Measurements from ENCODE around the gene LSAMP. TPM values are rescaled to one million over a fixed set of nuclear protein-coding genes. Genes with fewer than 3 reads are reported as not detected.
"Not testable (repeated sequence)": the region's sequence is repeated elsewhere in the genome, so short reads cannot be mapped to it uniquely, and the experiment has no call there.

Gene LSAMP
- total and polyA plus RNA-seq, 2 donors (not counting 3 experiments of a cell fraction or from before 2014, with no cell fraction given): not detected

GRCh38 chr3:115792206-115792955 lies 652.9 kb downstream of the LSAMP start:
- CTCF ChIA-PET: interaction anchor here (1.0 kb wide), 1 partner anchor 8 kb away, joined by 3 read pairs; no protein-coding TSS in a partner anchor
- no peaks in the 10 kb centered on the region for H3K79me2 ChIP-seq (ENCODE audit: control insufficient read depth, insufficient read depth, low read length)
- no peak overlapping the region for H3K4me3 ChIP-seq (replicated peaks in 1 of 3; ENCODE audit: insufficient read depth in 1 of 3, low read depth in 1 of 3, low read length in 3 of 3)
- POLR2A ChIA-PET: no interaction called here
- H3K4me1 ChIP-seq (ENCODE audit: control insufficient read depth, extremely low read depth, insufficient read depth, low read length): peaks cover 7% of the 10 kb centered on the region
- no peak overlapping the region for H3K27ac ChIP-seq (ENCODE audit: insufficient read depth, low read depth, low read length)
- TF ChIP-seq EZH2 (IDR thresholded peaks at IDR 0.05; ENCODE audit: borderline replicate concordance, low read depth, low read length, severe bottlenecking): no peak
- no peak for TF ChIP-seq FOS (IDR thresholded peaks at IDR 0.05; ENCODE audit: borderline replicate concordance, insufficient read depth, low read length)
- TF ChIP-seq POLR2AphosphoS5 (IDR thresholded peaks at IDR 0.05; ENCODE audit: insufficient read depth, low read depth, low read length): no peak
- no peak for TF ChIP-seq GATA2 (IDR thresholded peaks at IDR 0.05; ENCODE audit: insufficient read depth, insufficient read length, low read depth, low read length)
- TF ChIP-seq JUN (IDR thresholded peaks at IDR 0.05; ENCODE audit: borderline replicate concordance, insufficient read depth, insufficient read length, low read depth): no peak
- no peak for TF ChIP-seq CTCF (IDR thresholded peaks at IDR 0.05; ENCODE audit: extremely low read depth in 1 of 2, insufficient read depth in 1 of 2, low read depth in 1 of 2, low read length in 2 of 2)
- TF ChIP-seq POLR2A (IDR thresholded peaks at IDR 0.05; ENCODE audit: low read depth, low read length): no peak
- no peak for TF ChIP-seq MAX (IDR thresholded peaks at IDR 0.05; ENCODE audit: insufficient read depth, insufficient read length)
- TF ChIP-seq MYC (IDR thresholded peaks at IDR 0.05; ENCODE audit: low read depth, low read length): no peak
- H3K27me3 ChIP-seq (ENCODE audit: control insufficient read depth in 2 of 2, insufficient read depth in 2 of 2, low read length in 2 of 2): no peaks in the 10 kb centered on the region
- no peak overlapping the region for H3K4me2 ChIP-seq (ENCODE audit: insufficient read depth, low read length)
- H3K9ac ChIP-seq (replicated peaks; ENCODE audit: extremely low read depth, insufficient read depth, low read length): no peak overlapping the region
- no peaks in the 10 kb centered on the region for H3K9me3 ChIP-seq (replicated peaks; ENCODE audit: control insufficient read depth, insufficient read depth, low read length)
- no peaks in the 10 kb centered on the region for H4K20me1 ChIP-seq (replicated peaks; ENCODE audit: control insufficient read depth, extremely low read depth, insufficient read depth, low read length)
- no peak overlapping the region for H2AFZ ChIP-seq (ENCODE audit: low read depth, low read length)
- intact Hi-C loops (cut with micrococcal nuclease): no loop called here
- dilution Hi-C loops (cut with MboI; ENCODE audit: extremely low pct_ligation_motif_present, low sequenced_read_pairs): no loop called here
- no peak for FAIRE-seq
- BruUV-seq (replicated peaks): no TSS peak
- no peak for DNase-seq (ENCODE audit: low read depth, low spot score)
- H3K9me1 ChIP-seq (replicated peaks; ENCODE audit: control insufficient read depth, extremely low read depth, insufficient read depth, low read length): no peaks in the 10 kb centered on the region
- no peaks in the 10 kb centered on the region for H3K36me3 ChIP-seq (ENCODE audit: control insufficient read depth in 2 of 2, extremely low read depth in 1 of 2, insufficient read depth in 2 of 2, low read length in 2 of 2)

GRCh38 chr3:115791271-115792153 lies 653.8 kb downstream of the LSAMP start:
- H3K36me3 ChIP-seq (ENCODE audit: control insufficient read depth in 2 of 2, extremely low read depth in 1 of 2, insufficient read depth in 2 of 2, low read length in 2 of 2); H3K79me2 ChIP-seq (ENCODE audit: control insufficient read depth, insufficient read depth, low read length); intact Hi-C loops (cut with micrococcal nuclease); dilution Hi-C loops (cut with MboI; ENCODE audit: extremely low pct_ligation_motif_present, low sequenced_read_pairs); H4K20me1 ChIP-seq (replicated peaks; ENCODE audit: control insufficient read depth, extremely low read depth, insufficient read depth, low read length); H3K9me3 ChIP-seq (replicated peaks; ENCODE audit: control insufficient read depth, insufficient read depth, low read length); H3K4me1 ChIP-seq (ENCODE audit: control insufficient read depth, extremely low read depth, insufficient read depth, low read length); H3K9ac ChIP-seq (replicated peaks; ENCODE audit: extremely low read depth, insufficient read depth, low read length); H3K4me3 ChIP-seq (replicated peaks in 1 of 3; ENCODE audit: insufficient read depth in 1 of 3, low read depth in 1 of 3, low read length in 3 of 3); POLR2A ChIA-PET; H2AFZ ChIP-seq (ENCODE audit: low read depth, low read length); H3K9me1 ChIP-seq (replicated peaks; ENCODE audit: control insufficient read depth, extremely low read depth, insufficient read depth, low read length); BruUV-seq (replicated peaks); DNase-seq (ENCODE audit: low read depth, low spot score); H3K4me2 ChIP-seq (ENCODE audit: insufficient read depth, low read length); FAIRE-seq; H3K27me3 ChIP-seq (ENCODE audit: control insufficient read depth in 2 of 2, insufficient read depth in 2 of 2, low read length in 2 of 2); H3K27ac ChIP-seq (ENCODE audit: insufficient read depth, low read depth, low read length): not testable (repeated sequence)
- CTCF ChIA-PET: interaction anchor here (1.0 kb wide), 1 partner anchor 7 kb away, joined by 3 read pairs; no protein-coding TSS in a partner anchor
